GM23338 (cell line): ENCODE results near the gene RNH1. TPM values are rescaled to one million over a fixed set of nuclear protein-coding genes. Genes with fewer than 3 reads are reported as not detected.

Source experiments
- ATAC-seq: fragments of 200-7000 bp; cut with Tn5 transposase; 3 replicates; pipeline ENCODE4 v1.9.1; 2020
- DNase-seq: peaks from one replicate; pipeline ENCODE4 v3.0.0-alpha.2; 2015; ENCODE audit warnings: low spot score
- H2AFZ ChIP-seq: fragments of 200-600 bp; sonication (generic); 2 replicates; pipeline ENCODE4 v1.8.0; 2016; ENCODE audit warnings: antibody characterized with exemption, mild to moderate bottlenecking, moderate library complexity
- H3F3A ChIP-seq: fragments of 200-600 bp; sonication (generic); replicated peaks from 2 replicates; pipeline ENCODE4 v1.8.0; 2017; ENCODE audit warnings: antibody characterized with exemption, mixed run types, low read depth
- H3K27ac ChIP-seq: fragments of 200-600 bp; sonication (generic); 2 replicates; pipeline ENCODE4 v1.6.1; 2016; ENCODE audit warnings: low read depth
- H3K27me3 ChIP-seq: fragments of 200-600 bp; sonication (generic); 2 replicates; pipeline ENCODE4 v1.8.0; 2016; ENCODE audit warnings: mild to moderate bottlenecking, mixed run types, moderate library complexity; ENCODE audit not compliant: insufficient read depth
- H3K36me3 ChIP-seq: fragments of 200-600 bp; sonication (generic); 2 replicates; pipeline ENCODE4 v1.8.0; 2016; ENCODE audit warnings: mild to moderate bottlenecking; ENCODE audit not compliant: insufficient read depth
- H3K4me1 ChIP-seq: fragments of 200-600 bp; sonication (generic); 2 replicates; pipeline ENCODE4 v1.8.0; 2016; ENCODE audit warnings: mild to moderate bottlenecking, moderate library complexity; ENCODE audit not compliant: insufficient read depth
- H3K4me2 ChIP-seq: fragments of 200-600 bp; sonication (generic); 2 replicates; pipeline ENCODE4 v1.7.1; 2017; ENCODE audit warnings: mixed run types
- H3K4me3 ChIP-seq: fragments of 200-600 bp; sonication (generic); 2 replicates; pipeline ENCODE4 v1.6.1; 2016; ENCODE audit warnings: mixed run types
- H3K79me2 ChIP-seq: fragments of 200-600 bp; sonication (generic); replicated peaks from 2 replicates; pipeline ENCODE4 v1.8.0; 2017; ENCODE audit warnings: mild to moderate bottlenecking; ENCODE audit not compliant: insufficient read depth
- H3K9me2 ChIP-seq: fragments of 200-600 bp; sonication (generic); 2 replicates; pipeline ENCODE4 v1.8.0; 2017; ENCODE audit not compliant: insufficient read depth
- H4K20me1 ChIP-seq: fragments of 200-600 bp; sonication (generic); replicated peaks from 2 replicates; pipeline ENCODE4 v1.8.0; 2017; ENCODE audit warnings: mild to moderate bottlenecking; ENCODE audit not compliant: insufficient read depth
- H3K27ac Mint-ChIP-seq: 2 replicates; pipeline ENCODE4 v1.8.0; 2020; ENCODE audit warnings: inconsistent platforms, mild to moderate bottlenecking, moderate library complexity, mixed read lengths
- H3K27me3 Mint-ChIP-seq: 3 replicates; pipeline ENCODE4 v1.8.0; 2022; ENCODE audit warnings: low read depth, mild to moderate bottlenecking, moderate library complexity, mixed read lengths, inconsistent platforms; ENCODE audit not compliant: insufficient read depth, poor library complexity
- H3K36me3 Mint-ChIP-seq: 3 replicates; pipeline ENCODE4 v1.8.0; 2021; ENCODE audit warnings: low read depth, mild to moderate bottlenecking, inconsistent platforms, moderate library complexity, mixed read lengths
- H3K4me1 Mint-ChIP-seq: 3 replicates; pipeline ENCODE4 v1.8.0; 2020; ENCODE audit warnings: mild to moderate bottlenecking, inconsistent platforms, mixed read lengths
- H3K4me3 Mint-ChIP-seq: 3 replicates; pipeline ENCODE4 v1.8.0; 2021; ENCODE audit warnings: moderate library complexity, mild to moderate bottlenecking, inconsistent platforms, mixed read lengths
- H3K9me3 Mint-ChIP-seq: 3 replicates; pipeline ENCODE4 v1.8.0; 2020; ENCODE audit warnings: moderate library complexity, mild to moderate bottlenecking, inconsistent platforms, mixed read lengths
- CREB1 ChIP-seq: fragments of 250-450 bp; sonication (Bioruptor Pico); IDR thresholded peaks from 2 replicates; pipeline ENCODE4 v1.5.0; 2020; ENCODE audit warnings: low read depth, mild to moderate bottlenecking, moderate library complexity
- CTCF ChIP-seq, 2 experiments: fragments of 200-600 bp in 1 of 2; sonication (generic) in 1 of 2; conservative IDR thresholded peaks; 2 replicates each; pipeline versions ENCODE4 v1.5.1 to v1.6.1; 2016 to 2017; ENCODE audit warnings: antibody characterized with exemption in 2 of 2, low read depth in 2 of 2, mild to moderate bottlenecking in 2 of 2, moderate library complexity in 1 of 2
- ETS1 ChIP-seq: IDR thresholded peaks from 2 replicates; pipeline ENCODE4 v1.6.1; 2016; ENCODE audit warnings: antibody characterized with exemption
- EZH2 ChIP-seq: fragments of 200-600 bp; sonication (generic); IDR thresholded peaks from one replicate; pipeline ENCODE4 v1.8.0; 2017; ENCODE audit warnings: antibody characterized with exemption, mild to moderate bottlenecking, low read depth; ENCODE audit not compliant: unreplicated experiment
- JUNB ChIP-seq: IDR thresholded peaks from one replicate; pipeline ENCODE4 v1.6.1; 2016; ENCODE audit warnings: antibody characterized with exemption; ENCODE audit not compliant: unreplicated experiment
- NANOG ChIP-seq: IDR thresholded peaks from 2 replicates; pipeline ENCODE4 v1.6.1; 2016; ENCODE audit warnings: antibody characterized with exemption, borderline replicate concordance
- POLR2AphosphoS5 ChIP-seq: IDR thresholded peaks from 2 replicates; pipeline ENCODE4 v1.6.1; 2016; ENCODE audit warnings: antibody characterized with exemption, low read depth
- REST ChIP-seq: IDR thresholded peaks from one replicate; pipeline ENCODE4 v1.6.1; 2018; ENCODE audit warnings: antibody characterized with exemption; ENCODE audit not compliant: unreplicated experiment
- STAT1 ChIP-seq: IDR thresholded peaks from one replicate; pipeline ENCODE4 v1.6.1; 2016; ENCODE audit warnings: antibody characterized with exemption; ENCODE audit not compliant: unreplicated experiment
- ZNF114 ChIP-seq: fragments of 250-450 bp; sonication (Bioruptor Pico); IDR thresholded peaks from 2 replicates; pipeline ENCODE4 v1.5.0; 2020; ENCODE audit warnings: mild to moderate bottlenecking, moderate library complexity
- ZNF331 ChIP-seq: fragments of 250-450 bp; sonication (Bioruptor Pico); IDR thresholded peaks from 2 replicates; pipeline ENCODE4 v1.5.0; 2020; ENCODE audit warnings: low read depth, mild to moderate bottlenecking, moderate library complexity
- ZNF462 ChIP-seq: fragments of 250-450 bp; sonication (Bioruptor Pico); IDR thresholded peaks from 2 replicates; pipeline ENCODE4 v1.5.0; 2020; ENCODE audit warnings: mild to moderate bottlenecking, moderate library complexity
- polyA plus RNA-seq: library from polyadenylated mRNA; unstranded; fragments of >200 nt; fragmentation: Nextera tagmentation; extraction: Ambion mirVana; gene quantifications from 2 replicates; pipeline ENCODE4 v1.2.1, GENCODE V29; 2016
- total RNA-seq: library from RNA; depleted of rRNA; stranded (reverse); fragments of >200 nt; shearing (Covaris generic); gene quantifications from 2 replicates; pipeline ENCODE4 v1.2.3, GENCODE V29; 2014

The RNH1 gene
- total and polyA plus RNA-seq, 2 experiments from 2014 or later = 33.3 to 56.3 TPM

DNA sequence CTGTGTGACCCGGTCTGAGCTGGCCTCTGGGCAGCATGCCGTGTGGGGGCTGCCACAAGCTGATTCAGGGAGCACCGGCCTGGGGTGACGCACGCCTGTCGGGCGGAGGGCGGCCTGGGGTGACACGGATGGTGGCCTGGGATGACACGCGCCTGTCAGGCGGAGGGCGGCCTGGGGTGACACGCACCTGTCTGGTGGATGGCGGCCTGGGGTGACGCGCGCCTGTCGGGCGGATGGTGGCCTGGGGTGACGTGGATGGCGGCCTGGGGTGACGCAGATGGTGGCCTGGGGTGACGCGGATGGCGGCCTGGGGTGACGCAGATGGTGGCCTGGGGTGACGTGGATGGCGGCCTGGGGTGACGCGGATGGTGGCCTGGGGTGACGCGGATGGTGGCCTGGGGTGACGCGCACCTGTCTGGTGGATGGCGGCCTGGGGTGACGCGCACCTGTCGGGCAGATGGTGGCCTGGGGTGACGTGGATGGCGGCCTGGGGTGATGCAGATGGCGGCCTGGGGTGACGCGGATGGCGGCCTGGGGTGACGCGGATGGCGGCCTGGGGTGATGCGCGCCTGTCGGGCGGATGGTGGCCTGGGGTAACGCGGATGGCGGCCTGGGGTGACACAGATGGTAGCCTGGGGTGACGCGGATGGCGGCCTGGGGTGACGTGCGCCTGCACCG is 35.4 kb downstream of the RNH1 start:
- peaks cover 47% of the 10 kb centered on the region for H3K79me2 ChIP-seq
- peaks cover 10% of the 10 kb centered on the region for H3K27me3 Mint-ChIP-seq
- TF ChIP-seq ZNF462 = no peak
- TF ChIP-seq ZNF331 (CRISPR knock-in tag) = no peak
- TF ChIP-seq EZH2 = no peak
- no peak for TF ChIP-seq CREB1 (CRISPR knock-in tag)
- TF ChIP-seq NANOG = no peak
- no peak for TF ChIP-seq REST
- no peak for TF ChIP-seq CTCF (conservative IDR thresholded peaks at IDR 0.05; ENCODE audit: low read depth in 2 of 2)
- TF ChIP-seq ETS1 = no peak
- TF ChIP-seq POLR2AphosphoS5 = no peak
- no peak for TF ChIP-seq STAT1
- TF ChIP-seq ZNF114 (CRISPR knock-in tag) = no peak
- TF ChIP-seq JUNB = no peak
- ATAC-seq (no peak), DNase-seq (no peak)
- H3K4me1 Mint-ChIP-seq = peaks cover 21% of the 10 kb centered on the region
- no peak overlapping the region for H3K27ac Mint-ChIP-seq
- H3F3A ChIP-seq = peaks cover 8% of the 10 kb centered on the region
- H3K9me2 ChIP-seq = no peaks in the 10 kb centered on the region
- no peaks in the 10 kb centered on the region for H3K9me3 Mint-ChIP-seq
- peaks cover 3% of the 10 kb centered on the region for H3K36me3 Mint-ChIP-seq
- H3K36me3 ChIP-seq = no peaks in the 10 kb centered on the region
- H3K4me1 ChIP-seq = peaks cover 5% of the 10 kb centered on the region; the same call in 1 of the 2 replicates
- H3K4me3 ChIP-seq = no peak overlapping the region
- no peak overlapping the region for H3K4me2 ChIP-seq
- H3K4me3 Mint-ChIP-seq = no peak overlapping the region
- H3K27ac ChIP-seq = no peak overlapping the region
- H2AFZ ChIP-seq = no peak overlapping the region
- H3K27me3 ChIP-seq = no peaks in the 10 kb centered on the region
- no peaks in the 10 kb centered on the region; the same call in 1 of the 2 replicates for H4K20me1 ChIP-seq
